GM19467 (cell line): ENCODE results near the gene VSX2.

ENCODE experiments used
- ATAC-seq: cut with Tn5 transposase; IDR thresholded peaks from one replicate; pipeline ENCODE4 v1.9.1; 2021; ENCODE audit warnings: mild to moderate bottlenecking, moderate library complexity; ENCODE audit not compliant: unreplicated experiment

Gene VSX2

DNA sequence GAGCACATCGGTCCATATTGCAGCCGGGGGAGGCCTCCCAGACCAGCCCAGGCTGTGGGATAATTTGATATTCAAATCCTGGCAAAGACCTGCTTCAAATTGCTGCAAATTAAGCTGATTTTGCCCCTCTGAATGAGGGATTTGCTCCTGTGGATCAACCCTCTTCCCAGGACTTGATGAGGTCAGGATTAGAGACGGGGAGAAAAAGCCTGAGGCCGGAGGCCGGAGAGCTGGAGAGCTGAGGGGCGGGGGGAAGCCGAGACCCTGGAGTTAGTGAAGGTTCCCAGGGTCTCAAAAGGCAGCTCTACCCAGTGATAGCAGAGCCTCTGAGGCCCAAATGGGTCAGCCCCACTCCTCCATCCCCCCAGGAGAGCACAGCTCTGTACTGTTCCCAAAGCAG is 17.5 kb upstream of the VSX2 start:
- ATAC-seq, result no peak

DNA sequence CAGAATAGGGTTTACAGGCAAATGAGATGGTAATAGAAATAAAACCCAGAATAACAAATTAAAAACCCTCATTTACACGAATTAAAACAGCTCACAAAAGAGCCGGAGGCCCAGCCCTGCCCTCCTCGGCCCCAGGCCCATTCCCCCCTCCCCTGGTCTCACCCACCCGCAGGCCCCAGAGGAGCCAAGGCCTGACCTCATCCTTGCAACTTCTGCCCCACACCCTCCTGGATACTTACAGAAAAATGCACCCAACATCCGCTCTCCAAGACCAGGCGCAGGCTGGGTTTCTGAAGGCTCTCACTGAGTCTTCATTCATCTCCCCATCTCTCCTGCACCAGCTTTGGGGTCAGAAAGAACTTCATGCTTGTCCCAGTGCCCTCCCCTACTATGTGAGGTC is 16.2 kb upstream of the VSX2 start:
- no peak for ATAC-seq

DNA sequence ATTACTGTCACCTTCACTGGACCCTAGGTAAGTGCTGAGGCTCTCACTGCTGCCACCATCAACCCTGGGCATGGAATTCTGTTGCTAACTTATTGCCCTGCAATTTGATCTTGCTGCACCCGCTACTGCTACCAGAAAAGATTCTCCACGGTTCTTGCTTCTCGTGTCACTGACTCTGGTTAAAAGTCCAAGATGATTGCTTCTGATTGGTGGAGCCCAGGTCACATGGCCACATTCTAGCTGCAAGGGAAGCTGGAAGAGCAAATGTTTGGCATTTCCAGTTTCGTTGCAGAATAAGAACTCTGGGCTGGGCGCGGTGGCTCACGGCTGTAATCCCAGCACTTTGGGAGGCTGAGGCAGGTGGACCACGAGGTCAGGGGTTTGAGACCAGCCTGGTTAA is 7.5 kb upstream of the VSX2 start:
- ATAC-seq, result no peak

DNA sequence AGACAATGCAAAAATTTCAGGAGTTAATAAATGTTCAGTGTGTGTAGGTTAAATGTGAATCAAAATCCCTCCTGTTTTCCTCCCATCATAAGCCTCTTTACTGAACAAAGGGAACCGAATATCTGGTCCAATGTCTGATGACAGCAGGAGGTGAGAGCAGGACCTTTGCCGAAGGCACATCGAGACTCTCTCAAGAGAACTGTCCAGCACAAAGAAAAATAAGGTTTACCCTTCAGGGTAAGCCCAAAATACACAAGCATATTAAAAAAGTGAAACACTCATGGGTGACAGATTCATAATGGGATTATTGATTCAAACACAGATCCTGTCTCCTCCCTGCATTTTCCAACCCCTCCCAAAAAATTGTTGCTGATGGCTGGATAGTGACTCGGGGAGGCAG is 4.2 kb upstream of the VSX2 start:
- no peak for ATAC-seq

DNA sequence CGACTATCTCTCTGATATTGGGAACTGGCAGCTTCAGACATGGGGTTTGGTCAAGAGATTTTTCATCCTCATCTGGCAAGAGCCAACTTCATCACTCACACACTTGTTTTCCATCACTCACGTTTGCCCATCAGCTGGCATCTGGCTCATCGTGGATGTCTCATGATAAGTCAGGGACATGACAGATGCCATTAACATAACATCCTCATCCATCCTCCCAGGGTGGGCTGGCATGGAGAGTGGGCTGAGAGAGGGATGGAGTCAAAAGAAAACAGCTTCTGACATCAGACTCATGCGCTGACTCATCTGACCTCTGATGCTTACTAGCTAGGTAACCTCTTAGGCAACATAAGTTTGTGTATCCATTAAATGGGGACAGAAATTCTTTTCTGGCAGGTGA is 1.8 kb upstream of the VSX2 start:
- no peak for ATAC-seq

DNA sequence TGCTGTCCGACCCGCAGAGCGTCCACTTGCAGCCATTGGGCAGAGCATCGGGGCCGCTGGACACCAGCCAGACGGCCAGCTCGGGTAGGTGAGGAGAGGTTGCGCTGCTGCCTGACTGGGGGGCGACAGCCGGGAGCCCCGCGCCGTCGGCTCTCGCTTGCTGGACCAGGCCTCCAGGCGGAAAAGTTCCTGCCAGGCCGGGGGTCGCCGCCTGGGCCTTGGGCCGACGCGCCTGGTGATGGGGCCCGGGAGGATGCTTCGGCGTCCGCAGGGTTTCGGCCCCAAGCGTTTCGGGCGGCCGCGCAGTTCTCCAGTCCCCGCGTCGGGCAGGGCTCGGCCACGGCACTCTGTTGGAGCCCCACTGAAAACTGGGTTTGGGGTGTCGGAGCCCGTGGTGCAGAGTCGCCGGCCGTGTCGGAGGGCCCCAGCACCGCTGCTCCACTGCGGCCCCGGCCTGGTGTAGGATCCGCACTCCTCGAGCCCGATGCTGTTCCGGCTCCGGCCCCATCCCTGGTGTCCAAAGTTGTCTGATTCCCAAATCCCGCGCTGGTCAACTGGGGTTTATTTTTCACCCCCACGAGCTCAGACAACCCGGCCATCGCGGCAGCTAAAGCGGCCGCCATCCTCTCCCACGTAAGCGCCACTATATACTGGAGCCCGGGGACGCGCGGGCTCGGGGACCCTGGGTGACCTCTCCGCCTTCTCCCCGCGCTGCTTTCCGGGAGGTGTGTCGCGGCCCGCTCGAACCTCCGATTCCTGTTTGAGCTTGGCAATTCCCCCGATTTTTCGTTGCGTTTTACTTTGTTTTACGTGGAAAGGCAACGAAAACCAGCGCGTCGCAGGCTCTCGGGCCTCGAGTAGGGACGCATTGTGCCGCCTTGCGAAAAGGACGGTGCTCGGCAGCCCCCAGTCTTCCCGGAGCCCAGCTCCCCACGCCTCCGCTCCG is 872 bp downstream of the VSX2 start:
- no peak for ATAC-seq

DNA sequence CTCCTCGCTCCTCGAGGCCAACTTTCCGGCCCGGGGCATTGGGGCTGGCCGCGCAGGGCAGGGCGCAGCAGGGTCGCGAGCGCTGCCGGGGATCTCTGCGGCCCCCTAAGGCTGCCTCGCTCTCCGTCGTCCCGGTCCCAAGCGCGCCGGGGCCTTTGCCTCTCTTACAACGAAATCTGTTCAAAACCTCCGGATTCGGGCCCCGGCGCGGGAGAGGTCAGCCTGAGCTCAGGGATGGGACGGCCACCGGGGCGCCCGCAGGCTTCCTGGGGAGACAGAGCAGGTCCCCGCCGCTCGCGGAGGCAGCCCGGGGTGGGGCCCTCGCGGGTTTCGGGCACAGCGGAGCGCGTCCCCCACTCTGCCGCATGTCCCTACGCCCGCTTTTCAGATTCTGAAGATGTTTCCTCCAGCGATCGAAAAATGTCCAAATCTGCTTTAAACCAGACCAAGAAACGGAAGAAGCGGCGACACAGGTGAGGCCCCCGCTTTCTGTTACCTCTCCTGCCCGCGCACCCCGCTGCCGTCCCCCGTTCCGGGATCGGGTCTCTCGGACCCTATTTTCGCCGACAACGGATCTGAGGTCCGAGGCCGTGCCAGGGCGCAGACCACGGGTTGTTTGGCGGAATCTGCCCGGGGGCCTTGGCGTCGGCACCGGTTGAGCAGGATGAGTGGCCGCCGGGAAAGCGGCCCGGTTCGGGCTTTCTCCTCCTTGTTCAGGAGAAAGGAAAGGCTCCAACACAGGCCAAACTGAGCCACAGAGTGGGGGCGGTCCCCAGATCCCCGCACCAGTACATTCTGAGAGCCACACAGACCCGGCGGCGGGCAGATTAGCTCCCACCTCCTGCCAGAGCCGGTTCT is 1.8 kb downstream of the VSX2 start:
- no peak for ATAC-seq

DNA sequence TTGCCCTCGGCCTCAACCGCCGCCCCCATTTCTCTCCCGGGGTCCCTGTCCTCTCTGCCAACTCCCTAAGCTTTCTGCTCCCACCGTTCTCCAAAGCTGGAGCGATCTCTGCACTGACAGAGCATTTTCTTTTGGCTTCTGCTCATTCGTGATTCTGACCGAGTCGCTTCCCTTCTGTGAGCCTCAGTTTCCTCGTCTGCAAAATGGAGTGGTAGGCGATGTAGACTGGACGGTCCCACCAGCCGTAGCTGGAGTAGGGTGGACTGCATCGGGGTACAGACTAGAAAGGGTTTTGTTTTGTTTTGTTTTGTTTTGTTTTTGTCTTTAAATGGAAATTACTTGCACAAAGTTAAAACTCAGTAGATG is 2.4 kb downstream of the VSX2 start:
- ATAC-seq, result no peak

DNA sequence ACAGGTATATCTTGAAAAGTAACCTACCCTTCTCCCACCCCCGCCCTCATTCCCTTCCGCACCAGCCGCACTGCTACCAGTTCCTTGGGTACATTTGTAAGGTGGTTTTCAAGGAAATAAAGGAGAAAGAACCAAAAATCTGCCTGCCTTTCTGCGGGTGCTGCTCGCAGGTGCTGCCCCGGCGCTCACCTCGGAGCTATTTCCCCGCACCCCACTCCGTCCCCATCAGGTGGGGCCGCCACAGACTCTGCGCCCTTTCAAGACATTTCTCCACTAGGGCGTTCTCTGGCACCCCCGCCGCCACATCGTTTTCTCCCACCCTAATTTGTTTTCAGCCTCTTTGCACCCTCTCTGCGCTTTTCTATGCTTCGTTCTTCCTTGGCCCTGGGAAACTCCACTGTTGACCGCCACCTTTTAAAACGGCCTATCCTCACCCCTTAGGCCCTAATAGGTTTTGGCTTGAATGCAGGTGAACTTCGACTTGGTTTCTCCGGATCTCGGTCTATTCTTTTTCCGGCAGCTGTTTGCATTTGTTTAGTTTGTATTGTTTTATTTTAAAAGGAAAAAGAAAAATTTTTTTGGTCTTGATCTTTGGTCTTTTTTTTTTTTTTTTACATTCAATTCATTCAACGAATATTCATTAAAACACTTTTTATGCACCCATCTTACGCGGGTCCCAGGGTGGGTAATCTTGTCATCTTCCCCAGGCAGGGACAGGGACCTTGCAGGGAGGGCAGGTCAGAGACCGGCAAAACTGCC is 3.0 kb downstream of the VSX2 start:
- no peak for ATAC-seq

DNA sequence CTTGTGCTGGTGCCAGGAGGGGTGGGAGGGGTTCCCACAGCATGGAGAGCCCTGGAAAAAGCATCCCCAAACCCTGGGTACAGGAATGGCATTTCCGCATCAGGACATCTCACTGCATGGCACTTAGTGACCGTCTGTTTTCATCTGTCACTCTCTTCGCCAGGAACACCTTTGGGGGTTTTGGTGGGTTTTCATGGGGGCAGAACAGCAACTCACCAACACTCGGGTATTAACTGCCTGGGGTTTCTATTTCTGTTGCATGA is 3.5 kb downstream of the VSX2 start:
- ATAC-seq, result no peak

DNA sequence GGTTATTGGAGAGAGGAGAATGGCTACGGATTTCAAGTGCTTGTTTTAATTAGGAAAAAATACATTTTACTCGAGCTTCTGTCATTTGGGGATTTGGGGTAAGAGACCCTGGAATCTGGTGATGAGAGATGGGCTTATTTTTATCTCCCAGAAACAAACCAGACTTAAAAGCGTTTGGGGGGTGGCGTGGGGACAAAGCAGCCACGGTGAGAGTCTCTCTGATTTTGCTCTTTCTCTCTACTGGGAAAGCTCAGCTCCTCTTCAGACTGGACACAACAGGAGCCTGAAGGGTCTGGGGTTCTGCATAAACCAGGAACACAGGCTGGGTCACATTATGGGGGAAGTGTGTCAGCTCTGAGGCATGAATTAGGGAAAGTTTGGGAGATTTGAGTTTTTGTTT is 3.8 kb downstream of the VSX2 start:
- no peak for ATAC-seq

DNA sequence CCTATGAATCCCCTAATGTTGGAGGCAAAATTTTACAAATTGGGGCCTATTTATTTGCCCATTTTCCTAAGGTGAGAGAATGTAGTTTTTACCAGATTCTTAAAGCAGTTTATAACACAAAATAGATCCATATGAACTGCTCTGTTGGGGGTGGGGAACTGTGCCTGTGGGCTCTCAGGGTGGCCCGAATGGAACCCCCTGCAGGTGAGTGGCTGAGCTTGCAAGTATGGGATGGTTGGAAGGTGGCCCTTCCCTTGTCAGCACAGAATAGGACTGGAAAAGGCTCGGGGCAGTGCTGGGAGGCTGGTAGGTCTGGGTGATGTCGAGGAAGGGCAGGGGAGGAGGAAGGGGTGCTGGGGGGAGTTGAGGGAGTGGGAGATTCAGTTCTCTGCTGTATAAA is 4.9 kb downstream of the VSX2 start:
- no peak for ATAC-seq

DNA sequence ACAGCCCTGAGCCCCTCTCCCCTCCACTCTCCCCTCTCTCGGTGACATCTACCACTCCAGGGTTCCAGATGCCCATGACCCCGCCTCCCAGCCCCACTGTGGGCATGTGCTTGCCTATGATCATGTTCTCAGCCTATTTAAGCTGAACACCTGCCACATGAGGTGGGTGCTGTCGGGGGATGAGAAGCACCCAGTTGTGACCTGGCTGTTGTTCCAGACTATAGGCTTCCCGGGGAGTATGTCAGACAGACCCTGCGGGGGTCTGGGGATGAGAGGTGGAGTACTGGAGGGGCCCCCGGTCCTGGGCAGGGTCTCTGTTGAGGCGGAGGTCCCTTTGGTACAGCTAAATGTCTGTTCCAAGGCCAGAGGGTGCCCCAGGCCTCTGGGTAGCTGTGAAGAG is 6.0 kb downstream of the VSX2 start:
- ATAC-seq, result no peak

DNA sequence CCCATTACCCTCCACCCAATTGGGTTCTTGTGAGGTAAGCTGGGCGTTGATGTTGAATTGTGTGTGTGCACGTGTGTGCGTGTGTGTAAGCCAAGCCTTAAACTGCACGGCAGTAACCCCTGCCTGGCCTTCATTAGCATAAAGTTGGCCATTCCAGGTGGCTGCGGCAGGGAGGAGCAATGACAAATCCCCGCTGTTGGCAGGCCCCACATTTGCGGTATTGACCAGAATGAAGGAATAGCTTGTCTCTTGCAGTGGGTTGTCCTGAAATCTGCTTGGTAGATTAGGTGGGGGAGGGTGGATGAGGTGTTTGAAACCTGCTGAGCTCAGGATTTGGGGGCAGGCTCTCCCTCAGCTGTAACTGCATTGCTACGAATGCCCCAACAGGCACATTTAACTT is 7.3 kb downstream of the VSX2 start:
- ATAC-seq, result no peak

DNA sequence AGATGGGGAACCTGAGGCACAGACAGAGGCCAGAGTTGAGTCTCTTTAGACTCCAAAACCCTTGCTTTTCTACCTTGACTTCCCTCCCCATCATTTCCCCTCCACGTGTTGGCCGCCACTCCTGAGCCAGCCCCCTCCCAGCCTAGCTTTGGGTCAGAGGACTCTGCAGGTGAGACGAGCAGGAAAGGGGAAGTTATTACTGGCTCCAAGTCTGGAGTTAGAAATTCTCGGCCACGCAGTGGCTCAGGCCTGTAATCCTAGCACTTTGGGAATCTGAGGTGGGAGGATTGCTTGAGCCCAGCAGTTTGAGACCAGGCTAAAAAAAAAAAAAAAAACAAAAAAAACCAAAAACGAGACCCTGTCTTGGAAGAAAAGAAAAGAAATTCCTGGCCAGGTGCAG is 8.8 kb downstream of the VSX2 start:
- ATAC-seq, result no peak

DNA sequence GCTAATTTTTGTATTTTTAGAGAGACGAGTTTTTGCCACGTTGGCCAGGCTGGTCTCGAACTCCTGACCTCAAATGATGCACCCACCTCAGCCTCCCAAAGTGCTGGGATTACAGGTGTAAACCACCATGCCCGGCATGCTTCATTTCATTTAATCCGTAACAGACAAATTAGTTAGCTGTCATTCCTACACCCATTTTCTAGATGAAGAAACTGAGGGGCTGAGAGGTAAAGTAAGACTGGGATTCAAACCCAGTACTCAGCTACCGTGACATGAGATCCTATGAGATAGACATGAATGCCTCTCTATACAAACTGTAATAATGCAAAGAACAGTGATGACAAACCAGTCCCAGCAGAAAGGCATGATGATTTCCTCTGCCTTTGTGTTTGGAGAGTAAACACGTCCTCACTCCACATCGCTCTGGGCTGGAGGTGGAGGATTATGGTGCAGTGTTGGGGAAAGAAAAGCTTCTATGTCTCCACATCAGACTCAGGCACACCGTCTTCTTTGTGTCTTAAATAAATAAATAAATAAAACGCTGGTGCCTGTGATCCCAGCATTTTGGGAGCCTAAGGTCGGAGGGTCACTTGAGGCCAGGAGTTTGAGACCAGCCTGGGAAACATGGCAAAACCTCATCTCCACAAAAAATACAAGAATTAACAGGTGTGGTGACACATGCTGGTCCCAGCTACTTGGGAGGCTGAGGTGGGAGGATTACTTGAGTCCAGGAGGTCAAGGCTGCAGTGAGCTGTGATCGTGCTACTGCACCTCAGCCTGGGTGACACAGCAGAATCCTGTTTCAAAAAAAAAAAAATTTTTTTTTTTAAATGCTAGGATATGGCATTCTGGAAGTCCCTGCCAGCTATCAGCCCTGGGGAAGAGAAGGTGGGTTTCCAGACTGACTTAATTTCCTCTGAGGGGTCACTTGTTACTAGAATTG is 10.5 kb downstream of the VSX2 start:
- no peak for ATAC-seq

DNA sequence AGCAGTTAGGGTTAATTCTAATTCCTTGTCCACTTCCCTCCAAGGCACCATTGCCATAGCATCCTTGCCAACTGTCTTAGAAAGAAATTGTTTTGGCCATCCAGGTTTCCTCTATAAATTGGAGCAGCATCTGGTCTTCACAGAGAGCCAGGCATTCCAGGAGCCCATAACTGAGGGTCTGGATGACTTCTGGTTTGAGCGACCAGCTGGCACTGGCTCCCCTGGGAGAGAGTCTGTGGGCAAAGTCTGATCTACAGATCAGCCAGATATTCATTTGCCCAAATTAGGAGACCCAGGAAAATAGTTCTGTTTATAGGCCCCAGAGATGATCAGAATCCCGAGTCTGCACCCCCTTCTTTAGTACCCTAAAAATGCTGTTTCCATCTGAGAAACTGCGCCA is 16.0 kb downstream of the VSX2 start:
- ATAC-seq, result no peak

DNA sequence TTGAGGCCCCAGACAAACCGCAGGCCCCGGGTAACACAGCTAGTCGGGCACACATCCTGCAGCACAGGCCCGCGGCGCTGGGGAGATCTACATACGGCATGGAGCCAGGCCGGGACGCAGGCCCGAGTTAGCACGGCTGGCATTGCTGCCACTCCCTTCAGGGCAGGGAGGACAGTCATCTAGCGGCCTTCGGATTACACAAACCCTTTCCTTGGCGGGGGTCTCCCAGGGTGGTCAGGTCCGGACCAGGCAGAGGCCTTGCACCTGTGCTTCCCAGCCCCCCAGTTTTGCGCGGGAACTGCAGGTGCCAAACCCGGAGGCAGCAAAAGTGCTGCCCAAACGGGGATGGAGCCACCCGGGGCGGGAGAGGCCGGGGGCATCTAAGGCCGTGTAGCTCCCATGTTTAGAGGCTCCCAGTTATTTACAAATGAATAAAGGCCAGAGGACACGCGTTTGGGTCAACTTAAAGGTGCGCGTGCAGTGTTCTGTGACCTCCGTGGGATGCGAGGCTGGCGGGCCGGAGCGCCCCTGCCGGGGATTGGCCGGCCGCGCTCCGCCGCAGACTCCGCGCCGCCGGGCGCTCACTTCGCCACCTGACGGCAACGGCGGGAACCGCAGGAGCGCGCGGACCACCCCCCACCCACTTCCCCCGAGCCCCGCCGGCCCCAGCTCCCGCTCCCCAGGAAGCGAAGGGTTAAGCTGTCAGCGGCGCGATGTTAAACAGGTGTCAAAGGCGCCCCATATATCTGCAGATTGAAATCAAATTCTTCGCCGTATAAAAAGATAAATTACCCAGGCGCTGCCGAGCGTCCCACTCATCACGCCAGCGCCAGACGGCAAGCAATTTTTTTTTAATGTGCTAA is 18.1 kb downstream of the VSX2 start:
- no peak for ATAC-seq

DNA sequence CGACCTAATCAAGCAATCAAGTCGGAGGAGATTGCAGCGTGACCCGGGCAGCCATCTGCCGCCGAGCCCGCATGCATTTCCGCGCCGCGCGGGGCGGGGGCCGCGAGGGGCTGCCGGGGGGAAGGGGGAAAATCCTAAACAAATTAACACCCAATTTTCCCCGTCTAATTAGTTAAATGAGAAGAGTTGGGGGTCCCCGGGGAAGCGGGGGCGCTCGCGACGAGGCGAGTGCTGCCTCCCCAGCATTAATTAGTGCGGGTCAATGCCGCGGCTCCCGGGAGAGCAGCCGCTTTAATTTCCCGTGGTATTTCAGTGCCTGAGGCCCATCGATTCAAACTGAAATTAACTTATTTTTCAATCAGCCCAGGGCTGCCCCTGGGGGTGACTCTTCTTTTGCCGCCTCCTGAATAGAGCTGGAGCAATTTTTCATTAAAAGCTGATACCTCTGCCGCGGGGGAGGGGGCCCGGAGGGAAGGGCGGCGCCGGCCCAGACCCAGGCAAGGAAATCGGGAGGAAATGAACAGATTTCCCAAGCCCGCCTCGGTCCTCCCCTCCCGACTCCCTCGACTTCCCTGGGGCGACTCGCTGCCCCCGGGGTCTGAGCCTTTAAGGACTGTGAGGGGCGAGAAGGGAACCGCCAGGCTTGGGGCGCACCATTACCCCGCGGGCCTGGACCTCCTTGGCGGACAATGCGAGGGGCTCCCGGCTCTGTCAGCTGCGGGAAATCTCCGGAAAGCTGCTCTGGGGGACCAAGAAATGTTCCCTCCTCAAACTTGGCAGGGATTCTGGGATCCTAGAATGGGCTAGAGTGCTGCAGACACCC is 18.9 kb downstream of the VSX2 start:
- no peak for ATAC-seq
